ENCODE measurements around the gene OTOGL.

The OTOGL gene

GRCh38 chr12:80099259-80099658 lies at the start of gene OTOGL:
Gene OTOGL, plus strand, starts transcription at chr12:80099537. Its CDS starts 109,895 bp downstream, at chr12:80209432.
- DNase-seq: no peak

GRCh38 chr12:80050236-80050635 lies 49.1 kb upstream of the OTOGL start:
- DNase-seq: no peak

- no peak for DNase-seq
Observed at GRCh38 chr12:80053051-80053790, 46.1 kb upstream of the OTOGL start.

GRCh38 chr12:80056232-80056631 lies 43.1 kb upstream of the OTOGL start:
- DNase-seq: no peak

- no peak for DNase-seq
Observed at GRCh38 chr12:80056845-80057244, 42.5 kb upstream of the OTOGL start.

- no peak for DNase-seq
Observed at GRCh38 chr12:80058586-80058985, 40.8 kb upstream of the OTOGL start.

- DNase-seq: no peak
Observed at GRCh38 chr12:80059102-80059501, 40.2 kb upstream of the OTOGL start.

GRCh38 chr12:80059875-80060274 lies 39.5 kb upstream of the OTOGL start:
- DNase-seq: no peak

GRCh38 chr12:80064269-80064668 lies 35.1 kb upstream of the OTOGL start:
- DNase-seq: no peak

GRCh38 chr12:80064951-80065350 lies 34.4 kb upstream of the OTOGL start:
- no peak for DNase-seq

GRCh38 chr12:80068173-80068572 lies 31.2 kb upstream of the OTOGL start:
- no peak for DNase-seq

GRCh38 chr12:80083892-80084614 lies 15.3 kb upstream of the OTOGL start:
- peak; percentile 49 for DNase-seq

GRCh38 chr12:80086025-80086424 lies 13.3 kb upstream of the OTOGL start:
- DNase-seq: no peak

GRCh38 chr12:80087486-80088213 lies 11.7 kb upstream of the OTOGL start:
- DNase-seq: no peak

- DNase-seq: no peak
Observed at GRCh38 chr12:80100591-80100990, 1.3 kb downstream of the OTOGL start.

GRCh38 chr12:80101126-80101525 lies 1.8 kb downstream of the OTOGL start:
- DNase-seq: no peak

GRCh38 chr12:80107221-80107620 lies 7.9 kb downstream of the OTOGL start:
- no peak for DNase-seq

- DNase-seq: no peak
Observed at GRCh38 chr12:80116735-80117134, 17.4 kb downstream of the OTOGL start.

- no peak for DNase-seq
Observed at GRCh38 chr12:80118565-80119324, 19.4 kb downstream of the OTOGL start.

- DNase-seq: no peak
Observed at GRCh38 chr12:80120994-80121393, 21.7 kb downstream of the OTOGL start.

- DNase-seq: no peak
Observed at GRCh38 chr12:80121661-80122060, 22.3 kb downstream of the OTOGL start.

GRCh38 chr12:80129895-80130530 lies 30.7 kb downstream of the OTOGL start:
- DNase-seq: no peak

Measured in CD4-positive, alpha-beta T cell treated with Interleukin-6 for 4 hours (primary cell).